Brain microvascular endothelial cell (primary cell): ENCODE measurements around the gene GYS1.

Experiments used
- DNase-seq: peaks from one replicate; pipeline ENCODE4 v3.0.0-alpha.2; 2020
- H3K27ac ChIP-seq: fragments of 250-450 bp; sonication (Bioruptor Pico); 2 replicates; pipeline ENCODE4 v1.5.1; 2020; ENCODE audit warnings: mild to moderate bottlenecking, moderate library complexity
- H3K27me3 ChIP-seq: fragments of 250-450 bp; sonication (Bioruptor Pico); replicated peaks from 2 replicates; pipeline ENCODE4 v1.5.1; 2020; ENCODE audit warnings: mild to moderate bottlenecking
- H3K36me3 ChIP-seq: fragments of 250-450 bp; sonication (Bioruptor Pico); replicated peaks from 2 replicates; pipeline ENCODE4 v1.5.1; 2020; ENCODE audit warnings: mild to moderate bottlenecking
- H3K4me3 ChIP-seq: 2 replicates; pipeline ENCODE4 v1.5.1; 2011; ENCODE audit warnings: low read depth, mild to moderate bottlenecking, control low read depth, low read length, moderate library complexity
- in situ Hi-C: cut with HindIII; loops from 2 replicates; pipeline ENCODE4 v1.10.0; 2017; ENCODE audit warnings: low sequenced_read_pairs, low pct_ligation_motif_present
- TF ChIP-seq, protein P1 (sequence below): IDR thresholded peaks from 2 replicates; pipeline ENCODE4 v1.5.1; 2011; ENCODE audit warnings: low read depth, mild to moderate bottlenecking, moderate library complexity, low read length, control low read depth, inconsistent platforms; ENCODE audit errors: missing control alignments

The GYS1 gene

DNA sequence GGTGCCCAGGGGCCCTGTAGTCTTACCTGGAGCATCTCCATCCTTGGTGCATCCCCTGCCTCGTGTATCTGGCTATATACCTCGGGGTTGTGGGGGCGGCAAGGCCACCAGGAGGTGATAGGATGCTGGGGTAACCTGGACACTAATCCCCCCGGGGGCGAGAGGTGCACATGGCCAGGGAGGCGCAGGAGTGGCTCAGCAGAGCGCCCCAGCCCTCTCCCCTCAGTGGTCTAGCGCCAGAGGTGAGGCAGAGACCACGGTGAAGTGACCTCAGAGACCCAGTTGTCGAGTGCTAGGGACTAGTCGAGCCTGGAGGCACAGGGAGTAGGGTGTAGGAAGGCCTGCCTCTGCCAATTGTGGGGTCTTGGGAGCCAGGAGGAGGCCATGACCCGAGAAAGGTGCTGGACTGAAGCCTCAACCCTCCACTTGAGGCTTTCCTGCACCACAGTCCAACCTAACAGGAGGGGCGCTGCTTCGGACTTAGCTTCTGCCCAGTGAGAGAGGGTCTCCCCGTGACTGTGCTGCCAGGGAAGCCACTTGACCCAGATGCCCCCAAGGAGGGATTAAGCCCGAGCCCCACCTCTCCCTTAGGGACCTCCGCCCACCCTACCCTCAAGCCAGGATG is 24.0 kb upstream of the GYS1 start, which contains the start of gene LHB:
Gene LHB (minus strand): TSS at position 51 of the 625 bp plus-strand sequence. CDS start 10 bp downstream, at position 41.
- in situ Hi-C loops = no loop called here
- Histone ChIP-seq H3K4me3 (peak within 1 kb of the TSS; percentile 47), H3K36me3 (peaks cover 14% of the 10 kb centered on the region), H3K27ac (no peak within 1 kb of the TSS), H3K27me3 (no peaks in the 10 kb centered on the region)
- no peak for DNase-seq
- TF ChIP-seq, protein P1, sequence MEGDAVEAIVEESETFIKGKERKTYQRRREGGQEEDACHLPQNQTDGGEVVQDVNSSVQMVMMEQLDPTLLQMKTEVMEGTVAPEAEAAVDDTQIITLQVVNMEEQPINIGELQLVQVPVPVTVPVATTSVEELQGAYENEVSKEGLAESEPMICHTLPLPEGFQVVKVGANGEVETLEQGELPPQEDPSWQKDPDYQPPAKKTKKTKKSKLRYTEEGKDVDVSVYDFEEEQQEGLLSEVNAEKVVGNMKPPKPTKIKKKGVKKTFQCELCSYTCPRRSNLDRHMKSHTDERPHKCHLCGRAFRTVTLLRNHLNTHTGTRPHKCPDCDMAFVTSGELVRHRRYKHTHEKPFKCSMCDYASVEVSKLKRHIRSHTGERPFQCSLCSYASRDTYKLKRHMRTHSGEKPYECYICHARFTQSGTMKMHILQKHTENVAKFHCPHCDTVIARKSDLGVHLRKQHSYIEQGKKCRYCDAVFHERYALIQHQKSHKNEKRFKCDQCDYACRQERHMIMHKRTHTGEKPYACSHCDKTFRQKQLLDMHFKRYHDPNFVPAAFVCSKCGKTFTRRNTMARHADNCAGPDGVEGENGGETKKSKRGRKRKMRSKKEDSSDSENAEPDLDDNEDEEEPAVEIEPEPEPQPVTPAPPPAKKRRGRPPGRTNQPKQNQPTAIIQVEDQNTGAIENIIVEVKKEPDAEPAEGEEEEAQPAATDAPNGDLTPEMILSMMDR = peak; percentile 11

DNA sequence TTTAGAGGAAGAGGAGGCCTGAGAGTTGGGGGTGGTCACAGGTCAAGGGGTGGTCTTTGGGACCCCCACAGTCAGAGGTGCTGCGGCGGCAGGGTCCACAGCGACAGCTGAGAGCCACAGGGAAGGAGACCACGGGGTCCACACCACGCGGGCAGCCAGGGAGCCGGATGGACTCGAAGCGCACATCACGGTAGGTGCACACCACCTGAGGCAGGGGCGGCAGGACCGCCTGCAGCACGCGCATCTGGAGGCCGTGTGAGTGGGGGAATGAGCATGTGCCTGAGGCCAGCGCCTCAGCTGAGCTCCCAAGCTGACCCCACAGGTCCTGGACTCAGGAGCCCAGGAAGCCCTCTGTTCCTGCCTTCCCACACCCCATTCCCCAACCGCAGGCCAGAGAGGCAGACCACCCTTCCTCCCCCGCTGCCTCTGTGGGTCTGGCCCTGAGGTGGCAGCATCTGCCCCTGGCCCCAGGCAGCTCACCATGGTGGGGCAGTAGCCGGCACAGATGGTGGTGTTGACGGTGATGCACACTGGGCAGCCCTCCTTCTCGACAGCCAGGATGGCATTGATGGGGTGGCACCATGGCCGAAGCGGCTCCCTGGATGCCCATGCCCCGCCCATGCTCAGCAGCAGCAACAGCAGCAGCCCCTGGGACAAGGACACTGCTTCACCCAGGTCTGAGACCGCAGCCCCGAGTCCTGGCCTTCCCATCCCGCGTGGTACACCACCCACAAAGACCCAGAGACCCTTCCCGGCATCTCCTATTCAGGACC is 23.1 kb upstream of the GYS1 start:
- DNase-seq = no peak
- Histone ChIP-seq H3K27ac (no peak overlapping the region), H3K36me3 (peaks cover 23% of the 10 kb centered on the region), H3K27me3 (no peaks in the 10 kb centered on the region), H3K4me3 (no peak overlapping the region)
- in situ Hi-C loops = no loop called here
- TF ChIP-seq, protein P1 = no peak

DNA sequence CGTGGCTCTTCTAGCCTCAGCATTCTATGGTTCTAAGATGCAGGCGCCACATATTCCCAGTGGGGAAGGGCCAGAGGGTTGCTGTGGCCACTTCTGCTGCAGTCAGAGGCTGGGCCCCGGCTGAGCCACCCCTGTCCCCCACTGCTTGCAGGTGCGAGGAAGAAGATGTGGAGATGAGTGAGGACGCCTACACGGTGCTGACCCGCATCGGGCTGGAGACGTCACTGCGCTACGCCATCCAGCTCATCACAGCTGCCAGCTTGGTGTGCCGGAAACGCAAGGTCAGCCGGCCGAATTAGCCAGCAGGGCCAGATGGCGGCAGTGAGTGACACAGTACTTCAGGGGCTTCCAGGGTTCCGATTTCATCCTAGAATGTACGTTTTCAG is 21.8 kb upstream of the GYS1 start:
- Histone ChIP-seq H3K27ac (no peak overlapping the region), H3K27me3 (no peaks in the 10 kb centered on the region), H3K4me3 (no peak overlapping the region), H3K36me3 (peaks cover 34% of the 10 kb centered on the region)
- TF ChIP-seq, protein P1 = no peak
- in situ Hi-C loops = no loop called here
- no peak for DNase-seq

DNA sequence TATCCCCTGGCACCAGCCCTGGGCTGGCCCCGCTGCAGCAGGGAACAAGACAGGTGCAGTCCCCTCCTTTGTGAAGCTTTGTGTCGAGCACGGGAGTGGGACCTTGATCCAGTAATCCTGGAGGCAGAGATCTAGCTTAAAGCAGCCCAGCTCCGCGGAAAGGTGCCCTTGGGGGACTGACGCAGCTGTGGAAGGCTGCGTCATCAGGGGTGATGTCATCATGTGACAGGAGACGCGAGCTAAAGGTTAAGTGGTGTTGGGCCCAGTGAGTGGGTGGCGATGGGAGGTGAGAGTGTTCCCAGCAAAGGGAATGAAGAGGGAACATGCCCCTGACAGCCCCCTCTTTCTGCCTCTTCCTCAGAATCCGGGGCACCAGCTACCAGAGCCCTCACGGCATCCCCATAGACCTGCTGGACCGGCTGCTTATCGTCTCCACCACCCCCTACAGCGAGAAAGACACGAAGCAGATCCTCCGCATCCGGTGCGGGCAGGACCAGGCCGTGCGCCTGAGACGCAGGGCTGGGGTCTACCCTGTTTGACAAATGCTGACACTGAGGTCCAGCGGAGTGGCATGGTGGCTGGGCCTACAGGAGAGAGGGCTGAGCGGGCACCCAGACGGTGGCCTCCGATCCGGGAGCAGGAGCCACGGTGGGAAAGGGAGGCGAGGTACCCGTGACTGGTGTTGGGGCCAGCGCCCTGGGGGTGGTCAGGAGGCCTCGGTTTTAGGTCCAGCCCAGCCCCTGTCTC is 21.2 kb upstream of the GYS1 start:
- Histone ChIP-seq H3K4me3 (no peak overlapping the region), H3K27ac (no peak overlapping the region), H3K27me3 (no peaks in the 10 kb centered on the region), H3K36me3 (peaks cover 40% of the 10 kb centered on the region)
- no peak for DNase-seq
- in situ Hi-C loops = no loop called here
- TF ChIP-seq, protein P1 = no peak

DNA sequence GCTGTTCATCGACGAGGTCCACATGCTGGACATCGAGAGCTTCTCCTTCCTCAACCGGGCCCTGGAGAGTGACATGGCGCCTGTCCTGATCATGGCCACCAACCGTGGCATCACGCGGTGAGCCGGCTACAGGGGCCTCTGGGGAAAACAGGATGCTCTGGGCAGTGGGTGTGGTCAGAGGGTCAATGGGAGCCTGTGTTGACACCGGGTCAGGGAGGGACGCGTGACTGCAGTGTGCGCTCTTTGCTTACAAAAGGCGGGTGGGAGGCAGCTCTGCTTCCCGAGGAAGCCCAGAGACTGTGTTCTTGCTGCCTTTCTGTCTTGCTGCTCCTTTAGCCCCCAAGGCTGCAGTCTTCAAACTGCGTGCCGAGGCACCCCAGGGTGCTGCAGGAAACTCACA is 18.1 kb upstream of the GYS1 start:
- no peaks in the 10 kb centered on the region for H3K27me3 ChIP-seq
- DNase-seq = no peak
- no peak overlapping the region for H3K27ac ChIP-seq
- TF ChIP-seq, protein P1 = no peak
- no peak overlapping the region for H3K4me3 ChIP-seq
- peaks cover 58% of the 10 kb centered on the region for H3K36me3 ChIP-seq
- in situ Hi-C loops = no loop called here
